PC-9 (cell line): ENCODE data around the gene SPATA31E1. TPM values are rescaled to one million over a fixed set of nuclear protein-coding genes. Genes with fewer than 3 reads are reported as not detected.

ENCODE experiments used
- BruUV-seq: library from RNA; stranded (reverse); fragments of 400-500 nt; replicated peaks from 2 replicates; lab custom pipeline; 2021; lab: Mats Ljungman, UMichigan
- CTCF ChIA-PET: fragments of 300-600 bp; sonication (Branson Sonifier 250); formaldehyde crosslinking; loops from one replicate; lab custom pipeline; 2022; ENCODE audit warnings: antibody characterized with exemption; lab: Charles Lee
- POLR2A ChIA-PET: fragments of 300-600 bp; sonication (Branson Sonifier 250); formaldehyde crosslinking; loops from one replicate; lab custom pipeline; 2022; ENCODE audit warnings: antibody characterized with exemption; ENCODE audit not compliant: unreplicated experiment; lab: Charles Lee
- DNase-seq, 2 experiments: peaks; one replicate each; pipeline versions ENCODE4 v3.0.0 to v3.0.0-alpha.2; 2015 to 2022; ENCODE audit warnings: mixed read lengths in 1 of 2
- H2AFZ ChIP-seq: fragments of 200-600 bp; sonication (generic); 2 replicates; pipeline ENCODE4 v1.8.1; 2017; ENCODE audit warnings: antibody characterized with exemption
- H3F3A ChIP-seq: fragments of 200-600 bp; sonication (generic); 2 replicates; pipeline ENCODE4 v1.8.1; 2017; ENCODE audit warnings: antibody characterized with exemption, mild to moderate bottlenecking, low read depth; ENCODE audit not compliant: insufficient read depth
- H3K27ac ChIP-seq: fragments of 200-600 bp; sonication (generic); 2 replicates; pipeline ENCODE4 v1.6.1; 2016; ENCODE audit warnings: mixed run types
- H3K27me3 ChIP-seq: fragments of 200-600 bp; sonication (generic); 2 replicates; pipeline ENCODE4 v1.6.1; 2016; ENCODE audit warnings: low read depth, mixed run types; ENCODE audit not compliant: insufficient read depth
- H3K36me3 ChIP-seq: fragments of 200-600 bp; sonication (generic); 2 replicates; pipeline ENCODE4 v1.6.1; 2016; ENCODE audit warnings: low read depth, mixed run types
- H3K4me1 ChIP-seq: fragments of 200-600 bp; sonication (generic); replicated peaks from 2 replicates; pipeline ENCODE4 v1.6.1; 2016; ENCODE audit warnings: mixed run types; ENCODE audit not compliant: insufficient read depth
- H3K4me2 ChIP-seq: fragments of 200-600 bp; sonication (generic); 2 replicates; pipeline ENCODE4 v1.6.1; 2017; ENCODE audit warnings: mixed run types
- H3K4me3 ChIP-seq: fragments of 200-600 bp; sonication (generic); 2 replicates; pipeline ENCODE4 v1.6.1; 2016; ENCODE audit warnings: mixed run types
- H3K79me2 ChIP-seq: fragments of 200-600 bp; sonication (generic); 2 replicates; pipeline ENCODE4 v1.6.1; 2017; ENCODE audit warnings: low read depth, mixed run types
- H3K9me2 ChIP-seq: fragments of 200-600 bp; sonication (generic); 2 replicates; pipeline ENCODE4 v1.8.1; 2017; ENCODE audit warnings: mild to moderate bottlenecking; ENCODE audit not compliant: insufficient read depth
- H3K9me3 ChIP-seq: fragments of 200-600 bp; sonication (generic); 2 replicates; pipeline ENCODE4 v1.8.1; 2016; ENCODE audit warnings: low read depth; ENCODE audit not compliant: insufficient read depth
- H4K20me1 ChIP-seq: fragments of 200-600 bp; sonication (generic); 2 replicates; pipeline ENCODE4 v1.8.1; 2017; ENCODE audit not compliant: insufficient read depth
- CTCF ChIP-seq: fragments of 200-600 bp; sonication (generic); conservative IDR thresholded peaks from 2 replicates; pipeline ENCODE4 v1.6.1; 2017; ENCODE audit warnings: mixed run types, antibody characterized with exemption, mild to moderate bottlenecking, moderate library complexity
- EZH2 ChIP-seq: fragments of 200-600 bp; sonication (generic); IDR thresholded peaks from 2 replicates; pipeline ENCODE4 v1.8.0; 2017; ENCODE audit warnings: antibody characterized with exemption, low read depth
- intact Hi-C: fragments of 100-400 bp; cut with micrococcal nuclease; formaldehyde crosslinking; loops from one replicate; pipeline ENCODE4 v1.10.0; 2022; ENCODE audit not compliant: unreplicated experiment
- total RNA-seq: library from RNA; stranded (reverse); gene quantifications from 2 replicates; pipeline ENCODE4 v1.2.3, GENCODE V29; 2021

Gene SPATA31E1
- total RNA-seq, 1 experiment from 2014 or later: not detected

- no peak for DNase-seq
- Histone ChIP-seq H3K4me2 (no peak overlapping the region), H3K79me2 (no peaks in the 10 kb centered on the region), H3K4me1 (peaks cover 4% of the 10 kb centered on the region), H3K4me3 (no peak overlapping the region), H3K36me3 (no peaks in the 10 kb centered on the region), H3F3A (no peaks in the 10 kb centered on the region), H3K9me3 (peaks cover 10% of the 10 kb centered on the region), H2AFZ (no peak overlapping the region; the same call in 1 of the 2 replicates), H3K9me2 (no peaks in the 10 kb centered on the region), H4K20me1 (no peaks in the 10 kb centered on the region), H3K27ac (no peak overlapping the region), H3K27me3 (no peaks in the 10 kb centered on the region)
- no TSS peak for BruUV-seq
- TF ChIP-seq CTCF (no peak), EZH2 (no peak)
- intact Hi-C loops: no loop called here
- CTCF ChIA-PET: no interaction called here
- POLR2A ChIA-PET: interaction anchor here (0.7 kb wide), 1 partner anchor 147 kb away, joined by 6 read pairs; no protein-coding TSS in a partner anchor
These were observed 8.9 kb upstream of the SPATA31E1 start for GRCh38 chr9:87873607-87874303.

- TF ChIP-seq EZH2 (no peak), CTCF (no peak)
- intact Hi-C loops: no loop called here
- H4K20me1 ChIP-seq: no peaks in the 10 kb centered on the region
- H3K27me3 ChIP-seq: no peaks in the 10 kb centered on the region
- ChIA-PET CTCF (no interaction called here), POLR2A (interaction anchor here (0.7 kb wide), 1 partner anchor 148 kb away, joined by 6 read pairs; no protein-coding TSS in a partner anchor)
- H3K36me3 ChIP-seq: no peaks in the 10 kb centered on the region
- H3K79me2 ChIP-seq: no peaks in the 10 kb centered on the region
- no peak overlapping the region for H3K4me3 ChIP-seq
- peaks cover 15% of the 10 kb centered on the region for H3K9me3 ChIP-seq
- no peaks in the 10 kb centered on the region for H3F3A ChIP-seq
- no peaks in the 10 kb centered on the region for H3K9me2 ChIP-seq
- no peak overlapping the region for H2AFZ ChIP-seq
- H3K27ac ChIP-seq: no peak overlapping the region
- no peak for DNase-seq
- H3K4me1 ChIP-seq: peaks cover 9% of the 10 kb centered on the region
- no peak overlapping the region for H3K4me2 ChIP-seq
- BruUV-seq: no TSS peak
These were observed 8.4 kb upstream of the SPATA31E1 start for GRCh38 chr9:87874304-87874623.

- peaks cover 15% of the 10 kb centered on the region for H3K9me3 ChIP-seq
- no peak overlapping the region for H3K27ac ChIP-seq
- H3K27me3 ChIP-seq: no peaks in the 10 kb centered on the region
- no peaks in the 10 kb centered on the region for H3F3A ChIP-seq
- no peak overlapping the region for H3K4me2 ChIP-seq
- H2AFZ ChIP-seq: no peak overlapping the region
- DNase-seq: no peak
- no peaks in the 10 kb centered on the region for H4K20me1 ChIP-seq
- peaks cover 12% of the 10 kb centered on the region for H3K4me1 ChIP-seq
- BruUV-seq: no TSS peak
- intact Hi-C loops: no loop called here
- CTCF ChIA-PET: no interaction called here
- H3K4me3 ChIP-seq: no peak overlapping the region
- TF ChIP-seq EZH2 (no peak), CTCF (no peak)
- POLR2A ChIA-PET: no interaction called here
- no peaks in the 10 kb centered on the region for H3K79me2 ChIP-seq
- H3K9me2 ChIP-seq: no peaks in the 10 kb centered on the region
- no peaks in the 10 kb centered on the region for H3K36me3 ChIP-seq
These were observed 7.6 kb upstream of the SPATA31E1 start for GRCh38 chr9:87875060-87875459.
